AG09319 (cell line): Measurements from ENCODE around the gene COX18.

Source experiments
- DNase-seq: peaks from one replicate; pipeline ENCODE4 v3.0.0-alpha.2; 2010; ENCODE audit warnings: low read depth; ENCODE audit errors: extremely low read depth
- TF ChIP-seq, protein P1 (sequence below): IDR thresholded peaks from 2 replicates; pipeline ENCODE4 v1.5.1; 2011; ENCODE audit warnings: low read depth, mild to moderate bottlenecking, inconsistent platforms, low read length, moderate library complexity

Gene COX18

DNA sequence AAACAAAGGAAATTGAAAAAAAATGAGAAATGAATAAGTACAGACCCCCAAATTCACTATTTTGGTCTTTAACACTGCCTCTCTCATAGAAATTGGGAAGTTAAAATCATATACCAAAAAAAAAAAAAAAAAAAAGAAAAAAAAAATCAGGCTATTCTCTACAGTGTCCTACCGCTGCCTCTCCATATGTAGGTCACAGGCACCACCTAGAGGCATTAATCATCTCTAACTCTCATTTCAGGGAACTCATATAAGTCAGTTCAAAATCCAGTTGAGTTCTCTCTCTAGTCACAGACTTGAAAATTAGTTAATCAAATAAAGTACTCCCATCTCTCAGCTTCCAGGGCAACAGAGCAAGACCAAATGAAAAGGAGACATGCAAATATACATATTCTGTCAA, 47.9 kb downstream of the COX18 start:
- TF ChIP-seq, protein P1, sequence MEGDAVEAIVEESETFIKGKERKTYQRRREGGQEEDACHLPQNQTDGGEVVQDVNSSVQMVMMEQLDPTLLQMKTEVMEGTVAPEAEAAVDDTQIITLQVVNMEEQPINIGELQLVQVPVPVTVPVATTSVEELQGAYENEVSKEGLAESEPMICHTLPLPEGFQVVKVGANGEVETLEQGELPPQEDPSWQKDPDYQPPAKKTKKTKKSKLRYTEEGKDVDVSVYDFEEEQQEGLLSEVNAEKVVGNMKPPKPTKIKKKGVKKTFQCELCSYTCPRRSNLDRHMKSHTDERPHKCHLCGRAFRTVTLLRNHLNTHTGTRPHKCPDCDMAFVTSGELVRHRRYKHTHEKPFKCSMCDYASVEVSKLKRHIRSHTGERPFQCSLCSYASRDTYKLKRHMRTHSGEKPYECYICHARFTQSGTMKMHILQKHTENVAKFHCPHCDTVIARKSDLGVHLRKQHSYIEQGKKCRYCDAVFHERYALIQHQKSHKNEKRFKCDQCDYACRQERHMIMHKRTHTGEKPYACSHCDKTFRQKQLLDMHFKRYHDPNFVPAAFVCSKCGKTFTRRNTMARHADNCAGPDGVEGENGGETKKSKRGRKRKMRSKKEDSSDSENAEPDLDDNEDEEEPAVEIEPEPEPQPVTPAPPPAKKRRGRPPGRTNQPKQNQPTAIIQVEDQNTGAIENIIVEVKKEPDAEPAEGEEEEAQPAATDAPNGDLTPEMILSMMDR, result peak; percentile 34
- DNase-seq, result peak; percentile 20

DNA sequence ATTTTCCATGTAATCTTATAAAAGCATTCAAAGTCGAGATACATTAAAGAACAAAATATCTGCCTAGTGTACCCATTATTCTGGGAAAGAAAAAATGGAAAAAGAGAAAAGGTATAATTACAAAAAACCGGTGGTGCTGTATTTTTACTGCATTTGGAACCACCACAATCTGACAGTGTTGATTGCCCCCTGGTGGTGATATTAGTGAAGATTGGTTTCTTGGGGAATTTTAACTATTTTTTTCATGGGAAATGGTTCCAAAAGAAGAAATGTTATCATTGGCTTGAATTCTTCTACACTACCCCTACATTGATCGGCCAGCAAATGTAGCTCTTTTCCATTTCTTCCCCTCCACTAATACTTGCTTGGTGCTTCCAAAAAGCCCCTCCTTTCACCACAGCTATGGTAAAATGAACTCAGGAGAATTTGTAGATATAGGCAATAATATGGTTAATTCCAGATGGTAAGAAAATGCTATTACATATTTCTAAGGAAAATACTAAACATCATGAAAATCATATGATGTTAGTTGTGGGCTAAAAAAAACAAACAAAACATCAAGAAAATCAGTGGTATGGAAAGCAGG, 50.0 kb downstream of the COX18 start:
- TF ChIP-seq, protein P1, result peak; percentile 58
- DNase-seq, result peak; percentile 12

DNA sequence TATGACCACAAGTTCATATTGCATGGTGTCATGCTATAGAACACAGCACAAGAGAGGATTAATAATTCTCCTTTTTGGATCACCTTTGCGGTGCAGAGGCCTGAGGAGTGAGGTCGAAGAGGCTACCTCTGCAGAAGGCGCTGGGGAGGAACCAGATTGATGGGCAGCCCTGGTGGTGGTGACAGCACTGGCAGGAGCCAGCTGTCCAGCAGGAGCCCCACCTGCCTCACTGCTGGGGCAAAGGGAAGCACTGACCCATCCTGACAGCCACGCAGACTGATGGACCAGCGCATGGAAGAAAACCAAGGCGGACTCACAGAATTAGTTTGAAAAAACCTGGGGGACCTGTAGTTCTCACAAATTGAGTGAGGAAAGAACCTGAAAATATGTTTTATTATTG, 50.9 kb downstream of the COX18 start:
- TF ChIP-seq, protein P1, result no peak
- DNase-seq, result no peak

DNA sequence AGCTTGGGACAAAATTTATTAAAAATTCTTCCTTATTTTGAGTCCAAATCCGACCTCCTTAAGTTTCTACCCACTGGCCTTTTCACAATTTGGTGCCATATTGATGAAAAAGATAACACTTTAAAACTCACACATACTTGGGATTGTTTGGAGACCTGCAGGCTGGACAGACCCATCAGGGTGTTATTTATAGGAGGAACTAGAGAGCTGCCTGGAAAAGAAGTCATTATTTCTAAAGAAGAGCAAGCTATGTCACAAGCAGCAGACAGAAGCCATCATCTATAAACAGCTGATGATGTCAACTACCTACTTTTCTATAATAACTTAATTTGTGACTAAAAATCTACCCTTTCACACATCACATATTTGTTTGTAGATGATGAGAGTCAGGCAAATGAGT, 56.2 kb downstream of the COX18 start:
- TF ChIP-seq, protein P1, result no peak
- DNase-seq, result no peak

DNA sequence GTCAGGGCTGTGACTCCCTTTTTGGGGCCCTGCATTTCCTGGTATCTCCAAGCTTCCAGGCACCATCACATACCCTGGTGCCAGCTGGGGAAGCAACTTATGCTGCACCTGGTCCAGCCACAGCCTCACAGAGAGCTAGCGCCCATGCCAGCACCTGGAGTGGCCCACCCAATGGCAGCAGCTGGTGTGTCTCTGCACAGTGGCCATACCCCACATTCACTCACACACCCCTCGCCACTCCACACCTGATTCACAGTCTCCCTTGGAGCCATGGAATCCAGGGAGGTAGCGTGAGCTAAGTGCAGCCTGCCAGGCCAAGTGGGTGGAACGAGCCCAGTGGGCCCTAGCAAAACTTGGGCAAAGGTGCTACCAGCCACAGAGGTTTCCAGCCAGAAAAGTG, 56.8 kb downstream of the COX18 start:
- no peak for DNase-seq
- TF ChIP-seq, protein P1, result no peak

DNA sequence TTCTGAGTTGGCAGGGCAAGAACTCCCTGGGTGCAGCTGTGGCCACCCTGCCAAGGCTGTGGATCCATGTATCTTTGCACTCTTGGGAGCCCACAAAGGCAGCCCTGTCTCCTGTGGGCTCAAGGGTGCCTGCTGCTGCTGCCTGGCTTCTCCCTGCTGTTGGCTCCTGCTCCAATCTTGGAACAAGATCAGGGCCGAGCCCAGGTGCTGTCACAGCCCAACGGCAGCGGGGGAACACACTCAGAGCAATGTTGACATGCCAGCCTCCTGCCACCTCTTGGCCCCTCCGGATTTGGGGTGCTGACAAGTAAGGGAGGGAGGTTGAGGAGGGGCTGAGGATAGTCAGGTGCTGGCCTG, 57.9 kb downstream of the COX18 start:
- DNase-seq, result no peak
- TF ChIP-seq, protein P1, result no peak

DNA sequence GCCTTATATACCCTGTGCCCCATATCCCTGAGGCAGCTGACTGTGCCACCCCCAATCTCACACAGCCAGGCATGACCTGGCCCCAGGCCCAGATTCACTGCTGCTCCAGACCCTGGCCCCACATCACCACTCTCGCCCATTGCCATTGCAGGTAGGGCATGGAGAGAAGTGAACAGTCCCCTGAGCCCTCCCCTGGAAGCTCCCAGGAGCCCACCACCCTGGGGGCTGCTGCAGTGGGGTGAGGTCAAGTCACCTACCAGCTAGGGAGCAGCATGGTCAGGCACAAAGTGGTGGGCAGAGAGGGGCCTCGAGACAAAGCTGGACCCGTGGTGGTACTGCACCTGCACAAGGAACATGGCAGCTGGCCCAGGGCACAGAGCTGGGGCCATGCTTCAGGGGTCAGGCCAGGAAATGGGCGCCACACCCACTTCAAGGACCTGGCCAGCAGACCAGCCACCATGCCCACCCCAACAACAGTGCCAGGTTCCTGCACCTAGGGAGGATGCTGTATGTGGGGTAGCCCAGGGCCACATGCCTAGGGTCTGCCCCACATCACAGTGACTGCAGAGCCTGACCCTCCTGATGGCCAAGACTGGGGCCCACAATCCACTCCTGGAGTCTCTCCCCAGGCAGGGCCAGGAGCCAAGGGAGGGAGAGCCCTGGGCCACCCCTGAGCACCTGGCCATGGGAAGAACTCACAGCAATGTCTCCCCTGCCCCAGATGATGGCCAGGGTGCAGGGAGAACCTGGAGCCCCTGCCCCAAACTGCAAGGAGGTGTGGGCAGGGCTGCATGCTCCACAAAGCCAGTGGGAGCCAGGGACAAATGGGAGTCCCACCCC, 58.5 kb downstream of the COX18 start:
- DNase-seq, result no peak
- TF ChIP-seq, protein P1, result no peak
